ENCODE measurements around the gene C19orf81.

The C19orf81 gene

DNA sequence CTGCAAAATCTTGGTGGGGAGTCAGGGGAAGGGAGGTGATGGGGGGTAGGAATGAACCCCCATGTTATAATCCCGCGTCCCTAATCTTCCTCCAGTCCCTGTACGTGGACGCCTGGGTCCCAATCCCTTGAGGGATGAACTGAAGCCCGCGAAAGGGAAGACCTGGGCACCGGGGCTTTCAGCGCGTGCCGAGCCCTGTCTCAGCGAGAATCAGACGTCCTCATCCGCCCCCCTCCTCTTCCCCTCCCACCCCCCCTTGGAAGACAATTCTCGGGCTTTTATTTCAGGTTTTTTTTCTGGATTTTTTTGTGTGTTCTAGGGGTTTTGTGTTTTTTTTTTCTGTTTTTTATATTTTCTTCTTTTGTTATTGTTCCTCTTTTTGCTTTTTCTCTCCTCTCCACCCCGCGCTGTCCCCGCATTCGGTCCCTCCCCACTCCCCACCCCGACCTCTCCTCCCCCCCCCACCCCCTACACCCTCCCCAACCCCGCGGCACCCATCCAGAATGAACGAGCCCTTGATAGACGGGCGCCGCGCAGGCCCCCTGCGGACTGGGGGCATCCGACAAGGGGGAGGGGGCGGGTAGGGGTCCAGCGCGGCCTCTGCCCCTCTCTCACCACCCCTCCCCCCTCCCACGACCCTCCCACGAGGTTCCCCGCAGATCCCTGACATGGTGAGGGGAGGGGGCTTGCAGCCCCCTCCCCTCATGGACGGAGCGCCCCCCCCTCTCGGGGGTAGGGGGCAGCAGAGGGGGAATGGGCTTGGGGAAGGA, 10.3 kb downstream of the C19orf81 start:
- no peak for DNase-seq

DNA sequence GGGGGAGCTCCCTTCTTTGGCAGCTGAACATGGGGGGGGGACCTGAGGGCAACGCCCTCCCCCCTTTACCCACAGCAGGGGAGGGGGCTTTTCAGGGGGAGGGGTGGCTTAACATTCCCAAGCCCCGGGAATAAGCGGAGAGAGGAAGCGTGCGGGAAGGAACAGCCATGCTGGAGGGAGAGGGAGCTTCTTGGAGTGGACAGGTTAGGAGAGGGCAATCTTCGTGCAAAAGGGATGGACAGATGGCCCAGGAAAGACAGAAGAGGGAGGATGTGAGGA, 10.8 kb downstream of the C19orf81 start:
- no peak for DNase-seq

DNA sequence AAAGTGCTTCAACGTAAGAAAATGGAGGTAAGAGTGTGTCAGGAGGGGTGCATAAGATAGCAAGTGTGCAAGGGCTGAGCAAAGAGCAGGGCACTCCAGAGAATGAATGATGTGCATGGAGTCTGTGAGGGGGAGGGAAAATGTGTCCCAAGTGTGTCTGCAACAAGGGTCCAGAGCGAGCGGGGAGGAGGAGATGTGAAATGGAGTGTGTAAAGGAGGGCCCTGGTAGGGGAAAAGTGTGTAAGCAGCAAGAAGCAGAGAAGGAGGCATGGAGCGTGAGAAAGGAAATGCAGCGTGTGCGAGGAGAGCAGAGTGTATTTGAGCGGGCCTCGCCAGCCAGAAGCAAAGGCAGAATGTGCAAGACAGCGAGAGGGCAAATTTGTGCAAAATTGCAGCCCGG, 11.8 kb downstream of the C19orf81 start:
- no peak for DNase-seq

DNA sequence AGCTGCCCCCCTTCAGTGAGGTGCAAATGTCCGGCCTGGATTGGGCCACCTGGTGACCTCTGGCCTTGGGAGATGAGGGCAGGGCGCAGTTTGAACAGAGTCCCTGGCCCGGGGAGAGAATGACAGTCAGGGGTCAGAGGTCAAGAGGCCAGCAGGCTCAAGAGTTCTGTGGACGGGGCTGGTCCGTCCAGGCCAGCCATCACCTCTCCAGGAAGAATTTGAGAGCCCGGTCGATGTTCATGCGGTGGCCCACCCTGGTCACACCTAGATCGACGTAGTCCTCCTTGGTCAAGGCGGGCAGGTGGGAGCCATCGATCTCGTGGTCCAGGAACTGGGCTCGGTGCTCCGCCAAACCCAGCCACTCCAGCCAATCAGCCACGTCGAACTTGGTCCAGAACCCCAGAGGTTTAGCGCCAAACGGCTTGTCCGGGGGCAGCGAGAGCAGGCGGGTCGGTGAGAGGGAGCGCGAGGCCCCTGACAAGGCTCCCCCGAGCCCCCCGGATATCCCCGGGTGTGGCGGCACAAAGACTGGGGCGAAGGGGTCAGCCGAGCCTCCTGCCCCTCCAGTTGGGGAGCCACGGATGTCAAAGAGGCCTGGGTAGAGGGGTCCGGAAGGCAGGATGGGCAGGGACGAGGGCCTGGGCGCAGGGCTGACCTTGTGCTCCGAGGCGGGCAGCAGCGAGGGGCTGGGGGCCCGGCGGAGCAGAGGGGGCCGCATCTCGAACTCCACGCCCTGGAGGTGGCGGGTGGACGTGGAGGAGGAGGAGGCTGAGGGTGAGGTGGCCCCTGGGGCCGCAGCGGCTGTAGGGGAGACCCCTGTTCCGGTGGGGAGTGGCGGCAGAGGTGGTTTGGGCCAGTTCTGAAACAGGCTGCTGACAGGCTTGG, 12.8 kb downstream of the C19orf81 start:
- DNase-seq, result no peak

DNA sequence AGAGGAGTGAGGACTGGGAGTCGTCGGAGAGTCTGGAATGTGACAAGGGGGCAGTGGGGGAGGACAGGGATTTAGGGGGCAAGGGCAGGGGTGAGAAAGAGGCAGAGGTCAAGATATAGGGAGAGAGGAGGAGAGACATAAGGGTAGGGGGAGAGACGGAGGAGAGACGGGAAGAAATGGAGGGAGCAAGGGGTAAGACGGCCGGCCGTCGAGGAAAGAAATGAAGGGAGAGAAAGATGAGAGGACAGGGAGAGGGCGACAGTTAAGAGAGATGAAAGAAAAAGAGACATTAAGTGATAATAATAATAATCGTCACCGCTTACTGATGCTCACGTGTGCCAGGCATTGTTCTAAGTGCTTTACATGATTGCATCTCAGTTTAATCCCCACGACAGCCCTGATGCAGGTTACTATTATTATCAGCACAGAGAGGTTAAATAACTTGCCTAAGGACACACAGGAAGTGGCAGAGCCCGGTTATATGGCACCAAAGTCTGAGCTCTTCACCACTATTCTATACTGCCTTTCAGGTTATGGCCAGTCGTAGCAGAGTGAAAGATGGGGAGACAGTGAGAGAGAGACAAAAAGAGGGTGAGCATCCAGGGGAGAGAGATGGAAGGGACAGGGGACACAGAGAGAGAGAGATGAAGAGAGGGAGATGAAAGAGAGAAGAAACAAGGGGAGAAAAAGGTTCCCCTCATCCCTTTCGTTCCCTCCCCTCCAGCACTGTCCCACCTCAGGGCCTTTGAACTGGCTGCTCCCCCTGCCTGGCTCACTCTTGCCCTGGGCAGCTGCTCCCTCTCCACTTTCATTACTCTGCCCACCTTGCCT, 13.6 kb downstream of the C19orf81 start:
- DNase-seq, result no peak

DNA sequence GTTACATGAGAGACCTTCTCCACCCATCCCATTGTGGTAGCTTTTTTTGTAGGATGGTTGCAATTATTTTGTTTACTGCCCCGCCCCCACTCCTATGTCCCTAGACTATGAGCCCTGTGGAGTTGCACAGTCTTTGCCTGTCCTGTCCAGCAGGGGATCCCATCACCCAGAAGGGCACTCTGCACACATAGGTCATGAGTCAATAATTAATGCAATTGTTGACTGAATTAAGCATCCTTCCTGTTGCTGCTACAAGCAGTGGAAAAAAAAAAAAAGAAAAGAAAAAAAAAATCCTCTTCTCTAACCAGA, 14.2 kb downstream of the C19orf81 start:
- DNase-seq, result no peak

DNA sequence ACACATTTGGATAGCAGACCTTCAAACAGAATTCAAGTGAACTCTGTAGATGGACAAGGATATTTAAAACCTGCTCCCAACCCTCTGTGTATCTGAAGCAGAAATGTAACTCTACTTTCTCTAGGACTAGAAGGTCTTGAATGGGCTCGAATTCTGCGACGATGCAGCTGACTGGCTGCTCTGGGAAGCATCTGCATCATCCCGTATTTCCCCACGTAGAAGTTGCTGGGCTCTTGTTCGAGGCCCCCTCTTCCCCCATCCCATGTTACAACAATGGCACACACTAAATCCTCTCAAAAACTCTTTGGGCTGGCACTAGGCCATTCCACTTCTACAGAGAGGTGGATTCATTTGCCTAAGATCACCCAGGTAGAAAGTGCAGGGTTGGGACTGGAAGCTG, 15.0 kb downstream of the C19orf81 start:
- DNase-seq, result no peak

DNA sequence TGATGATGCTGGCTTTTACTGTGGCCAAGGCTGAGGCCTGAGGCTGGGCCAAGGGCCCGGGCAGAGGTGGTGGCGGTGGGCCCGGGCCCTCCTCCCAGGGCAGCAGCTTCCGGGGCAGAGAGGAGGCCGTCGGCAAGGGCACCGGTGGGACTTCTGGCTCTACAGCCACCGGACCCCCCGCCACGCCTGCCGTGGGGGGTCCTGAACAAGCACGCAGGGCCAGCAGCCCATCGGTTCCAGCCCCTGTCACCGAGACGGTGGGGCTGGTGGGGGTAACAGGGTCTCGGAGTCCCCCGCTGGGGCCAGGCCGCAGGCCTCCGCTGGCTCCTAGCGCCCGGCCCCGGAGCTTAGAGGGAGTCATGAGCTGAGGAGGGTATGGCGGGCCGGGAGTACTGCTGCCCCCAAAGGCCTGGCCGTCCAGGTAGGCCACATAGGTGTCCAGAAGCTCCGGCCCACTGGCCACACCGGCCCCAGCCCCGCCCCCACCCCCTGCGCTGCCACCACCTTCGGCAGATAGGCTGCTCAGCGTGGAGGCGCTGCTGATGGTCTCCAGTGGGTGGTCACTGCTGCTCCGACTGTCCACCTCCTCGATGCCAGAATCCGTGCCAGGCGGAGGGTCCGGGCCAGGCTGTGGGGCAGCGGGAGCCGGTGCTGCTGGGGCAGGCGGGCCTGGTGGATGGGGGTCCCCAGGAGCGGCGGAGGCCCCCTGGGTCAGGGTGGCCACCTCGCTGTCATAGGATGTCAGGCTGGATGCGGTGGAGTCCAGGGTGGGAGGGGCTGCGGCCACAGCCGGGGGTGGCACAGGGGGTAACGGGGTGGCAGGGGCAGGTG, 17.3 kb downstream of the C19orf81 start:
- DNase-seq, result no peak

DNA sequence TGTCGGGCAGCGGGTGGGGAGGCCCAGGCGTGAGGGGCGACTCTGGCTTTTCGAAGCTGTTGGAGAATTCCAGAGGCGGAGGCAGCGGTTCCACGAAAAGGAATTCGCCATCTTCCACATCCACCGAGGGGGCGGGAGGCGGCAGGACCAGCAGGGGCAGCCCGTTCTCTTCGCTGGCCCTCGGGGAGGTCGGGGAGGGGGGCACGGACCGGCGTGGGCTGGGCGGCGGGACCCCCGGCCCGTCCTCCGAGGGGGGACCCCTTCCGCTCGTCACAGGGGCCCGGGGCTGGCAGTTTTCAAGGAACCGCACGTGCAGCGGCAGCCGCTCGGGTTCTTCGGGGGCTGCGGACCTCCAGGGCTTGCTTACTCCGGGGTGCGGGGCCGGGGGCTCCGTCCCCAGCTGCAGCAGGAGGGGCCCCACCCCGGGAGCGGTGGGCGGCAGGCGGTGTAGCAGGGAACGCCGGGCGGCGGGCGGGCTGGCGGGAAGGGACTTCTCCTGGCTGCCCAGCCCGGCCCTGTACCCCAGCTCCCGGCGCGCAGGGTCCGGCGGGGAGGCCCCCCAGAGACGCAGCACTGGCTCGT, 18.0 kb downstream of the C19orf81 start:
- no peak for DNase-seq

DNA sequence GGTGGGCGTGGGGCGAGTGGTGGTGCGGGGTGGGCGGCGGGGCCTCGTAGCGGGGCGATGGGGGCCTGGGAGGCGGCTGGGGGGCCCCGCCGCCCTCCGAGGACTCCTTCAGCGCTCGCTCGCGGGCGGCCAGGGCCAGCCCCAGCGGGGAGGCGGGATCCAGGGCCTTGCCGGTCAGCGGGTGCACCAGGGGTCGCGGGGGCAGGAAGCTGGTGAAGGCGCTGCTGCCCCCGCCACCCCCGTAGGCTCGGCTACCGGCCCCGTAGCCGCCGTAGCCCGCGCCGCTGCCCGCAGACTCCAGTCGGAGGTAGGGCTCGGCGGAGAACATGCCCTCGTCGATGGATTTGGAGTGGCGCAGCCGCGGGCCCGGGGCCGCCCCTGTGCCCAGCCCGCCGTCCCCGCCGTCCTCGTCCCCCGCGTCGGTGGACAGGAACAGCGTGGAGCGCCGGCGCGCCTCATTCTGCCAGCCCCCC, 18.6 kb downstream of the C19orf81 start:
- DNase-seq, result no peak

DNA sequence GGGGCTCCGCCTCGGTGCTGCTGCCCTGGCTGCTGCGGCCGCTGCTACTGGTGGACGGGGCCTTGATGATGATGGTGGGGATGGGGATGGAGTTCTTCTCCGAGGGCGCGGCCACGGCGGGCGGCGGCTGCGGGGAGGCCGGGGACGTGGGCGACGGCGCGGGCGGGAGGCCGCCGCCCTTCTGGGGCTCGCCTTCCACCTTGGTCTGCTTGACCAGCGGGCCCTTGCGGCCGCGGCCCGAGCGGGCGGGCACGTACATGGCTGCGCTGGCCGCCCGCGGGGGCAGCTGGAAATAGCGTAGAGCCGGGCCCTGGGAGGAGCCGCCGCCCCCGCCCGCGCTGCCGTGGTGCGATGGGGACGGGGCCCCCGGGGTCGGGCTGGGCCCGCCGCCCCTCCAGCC, 19.2 kb downstream of the C19orf81 start:
- no peak for DNase-seq

DNA sequence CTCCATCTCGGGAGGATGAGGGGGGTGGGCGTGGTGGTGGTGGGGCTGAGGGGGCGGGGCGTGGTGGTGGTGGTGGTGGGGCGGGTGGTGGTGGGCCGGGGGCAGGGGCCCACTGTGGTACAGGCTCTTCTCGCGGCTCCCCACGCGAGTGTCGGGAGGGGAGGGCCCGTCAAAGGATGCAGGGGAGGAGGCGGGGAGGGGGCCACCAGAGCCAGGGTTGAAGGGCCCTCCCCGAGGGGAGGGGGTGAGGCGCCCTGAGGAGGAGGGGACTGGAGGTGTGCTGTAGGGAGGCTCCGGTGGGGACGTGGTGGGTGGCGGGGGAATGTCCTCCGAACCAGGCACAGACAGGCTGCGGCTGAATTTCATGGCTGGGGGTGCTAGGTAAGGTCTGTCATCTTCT, 19.6 kb downstream of the C19orf81 start:
- DNase-seq, result no peak

DNA sequence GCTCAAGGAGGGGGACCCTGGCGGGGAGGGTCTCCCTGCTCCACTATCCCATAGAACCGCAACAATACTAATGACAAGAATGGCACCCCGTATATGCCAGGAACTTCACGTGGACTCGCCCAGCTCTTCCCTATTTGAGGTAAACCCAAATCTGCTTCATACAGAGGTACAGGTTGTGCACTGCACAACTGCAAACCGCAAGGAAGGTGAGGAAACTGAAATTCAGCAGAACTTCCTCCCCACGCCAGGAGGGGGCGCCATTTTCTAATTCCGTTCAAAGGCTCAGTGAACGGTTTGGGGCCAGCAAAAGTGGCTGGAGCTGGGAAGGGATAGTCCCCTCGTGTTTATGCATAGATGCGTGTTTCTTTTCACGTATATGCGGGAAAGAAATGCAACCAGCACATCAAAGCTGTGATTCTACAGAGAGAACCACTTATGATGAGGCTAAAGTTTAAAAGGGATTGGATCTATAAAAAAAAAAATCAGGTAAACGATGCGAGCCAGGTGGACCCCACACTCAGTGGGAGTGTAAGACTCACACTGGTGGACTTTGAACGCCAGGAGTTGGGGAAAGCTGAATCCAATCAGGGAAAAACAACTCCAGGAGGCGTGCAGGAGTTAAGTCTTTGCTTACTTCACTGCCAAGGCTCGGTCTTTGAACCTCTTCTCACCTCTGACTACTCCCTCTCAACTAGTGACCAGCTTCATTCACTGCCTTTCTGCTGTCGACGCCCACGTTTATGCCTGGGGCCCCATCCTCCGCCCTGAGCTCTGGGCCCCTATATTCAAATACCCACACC, 20.3 kb downstream of the C19orf81 start:
- DNase-seq, result peak; percentile 56

DNA sequence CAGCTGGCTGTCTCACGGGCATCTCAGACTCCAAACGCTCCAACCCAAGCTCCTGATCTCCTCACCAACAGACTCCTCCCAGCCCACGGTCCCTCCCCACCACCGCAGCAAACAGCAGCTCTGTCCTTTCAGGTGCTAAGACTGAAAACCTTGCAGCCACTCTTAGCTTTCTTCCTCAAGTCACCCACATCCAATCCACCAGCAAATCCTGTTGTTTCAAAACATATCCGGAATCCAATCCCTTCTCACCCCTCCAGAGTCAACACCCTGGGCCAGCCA, 20.8 kb downstream of the C19orf81 start:
- no peak for DNase-seq

DNA sequence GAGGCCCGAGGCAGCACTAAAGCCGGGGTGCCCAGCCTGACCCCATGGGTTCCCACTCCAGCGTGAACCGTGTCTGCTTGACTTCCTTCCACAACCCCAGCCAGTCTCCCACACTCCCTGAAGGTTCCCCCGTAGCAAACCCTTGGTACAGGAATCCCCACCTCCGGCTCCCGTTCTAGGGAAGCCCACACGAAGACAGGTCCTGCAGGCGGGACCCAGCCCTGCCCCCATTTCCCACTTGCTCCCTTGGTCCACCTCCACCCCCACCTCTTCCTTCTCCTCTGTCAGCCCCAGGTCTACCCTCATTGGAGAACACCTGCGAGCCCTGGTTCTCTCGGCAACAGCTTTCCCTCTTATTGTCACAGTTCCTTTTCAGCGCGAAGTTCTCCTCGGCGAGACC, 23.9 kb downstream of the C19orf81 start:
- DNase-seq, result no peak

DNA sequence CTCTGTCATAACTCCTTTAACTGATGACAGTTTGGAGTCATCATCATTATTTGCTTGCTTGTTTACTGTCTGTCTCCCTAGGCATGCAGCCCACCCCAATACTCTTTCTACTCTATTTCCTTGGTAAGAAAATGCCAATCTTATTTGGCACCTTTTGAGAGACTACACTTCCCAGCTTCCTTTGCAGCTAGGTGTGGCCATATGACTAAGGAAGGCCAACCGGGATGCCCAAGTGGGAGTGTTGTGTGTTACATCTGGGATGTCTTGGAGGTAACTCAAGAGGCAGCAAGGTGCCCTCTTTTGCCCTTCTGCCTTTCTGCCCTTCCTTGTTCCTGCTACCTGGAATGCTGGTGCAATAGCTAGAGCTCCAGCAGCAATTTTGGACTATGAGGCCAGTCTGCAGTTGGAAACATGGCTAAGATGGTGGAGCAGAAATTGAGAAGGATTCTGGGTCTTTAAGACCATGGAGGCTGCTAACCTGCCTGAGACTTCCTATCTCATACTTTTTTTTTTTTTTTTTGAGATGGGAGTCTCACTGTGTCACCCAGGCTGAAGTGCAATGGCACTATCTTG, 27.5 kb downstream of the C19orf81 start:
- no peak for DNase-seq

DNA sequence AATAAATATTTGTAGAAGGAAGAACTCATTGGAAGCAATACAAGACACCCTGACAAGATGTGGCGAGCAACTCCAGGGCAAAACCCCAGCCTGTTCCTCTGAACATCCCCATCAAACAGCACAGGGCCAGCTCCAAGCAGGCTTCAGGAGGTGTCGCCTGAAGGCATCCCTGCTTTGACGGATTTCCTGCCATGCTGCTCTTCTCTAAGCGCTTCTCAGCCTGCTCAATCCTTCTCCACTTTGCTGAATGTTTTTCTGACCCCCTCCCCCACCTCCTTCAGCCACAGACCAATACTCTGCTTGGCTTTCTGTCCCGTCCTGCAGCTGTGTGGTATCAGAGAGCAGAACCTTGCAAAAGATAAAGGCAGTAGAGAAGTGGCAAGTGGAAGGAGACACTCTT, 28.4 kb downstream of the C19orf81 start:
- no peak for DNase-seq

DNA sequence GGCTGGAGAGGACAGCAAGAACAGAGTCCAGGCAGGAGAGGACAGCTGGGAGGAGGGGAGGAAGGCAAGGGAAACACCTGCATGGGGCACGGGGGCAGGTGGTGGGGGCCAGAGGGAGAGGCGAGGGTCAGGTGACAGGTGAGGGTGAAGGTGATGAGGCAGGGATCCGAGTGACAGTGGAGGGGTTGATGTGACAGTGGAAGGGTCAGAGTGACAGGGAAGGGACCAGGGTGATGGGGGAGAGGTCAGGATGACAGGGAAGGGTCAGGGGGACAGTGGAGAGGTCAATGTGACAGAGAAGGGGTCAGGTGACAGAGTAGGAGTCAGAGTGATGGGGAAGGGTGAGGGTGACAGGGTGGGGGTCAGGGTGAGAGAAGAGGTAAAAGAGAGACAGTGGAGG, 29.1 kb downstream of the C19orf81 start:
- DNase-seq, result no peak

DNA sequence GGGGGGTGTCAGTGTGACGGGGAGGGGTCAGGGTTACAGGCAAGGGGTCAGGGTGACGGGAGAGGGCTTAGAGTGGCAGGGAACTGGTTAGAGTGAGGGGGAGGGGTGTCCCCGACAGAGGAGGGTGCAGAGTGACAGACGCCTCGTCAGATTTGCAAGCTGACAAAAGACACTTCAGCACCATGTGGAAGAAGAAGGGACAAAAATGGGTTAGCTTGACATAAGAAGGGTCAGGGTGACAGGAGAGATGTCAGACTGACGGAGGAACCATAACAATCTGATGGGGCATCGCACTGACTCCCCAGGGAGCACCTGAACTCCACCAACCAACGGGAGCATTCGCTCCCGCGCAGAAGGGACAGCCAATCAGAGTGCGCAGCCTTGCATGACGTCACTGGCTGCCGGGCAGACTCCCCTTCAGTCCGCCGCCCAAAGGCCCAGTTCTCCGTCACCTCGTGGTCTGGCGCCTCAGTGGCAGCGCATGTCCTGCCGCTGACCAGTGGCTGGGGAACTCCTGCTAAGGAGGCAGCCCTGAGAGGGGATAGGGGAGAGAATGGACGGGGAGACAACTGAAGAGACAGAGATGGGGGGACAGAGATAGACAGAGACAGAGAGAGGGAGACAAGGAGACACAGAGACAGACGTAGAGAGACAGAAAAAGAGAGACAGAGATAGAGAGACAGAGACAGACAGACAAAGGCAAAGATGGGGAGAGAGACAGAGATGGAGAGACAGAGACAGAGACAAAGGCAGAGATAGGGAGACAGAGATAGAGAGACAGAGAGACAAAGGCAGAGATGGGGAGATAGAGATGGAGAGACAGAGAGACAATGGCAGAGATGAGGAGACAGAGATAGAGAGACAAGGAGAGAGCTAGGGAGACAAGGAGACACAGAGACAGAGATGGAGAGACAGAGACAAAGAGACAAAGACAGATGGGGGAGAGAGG, 30.2 kb downstream of the C19orf81 start:
- DNase-seq, result peak; percentile 83

Measured in stimulated activated CD4-positive, alpha-beta T cell treated with anti-CD3 and anti-CD28 coated beads, Interleukin-15, amount 100 ng/mL, for 24 hours (primary cell).